Measurements from ENCODE around the gene ERI3.

Gene ERI3

GRCh38 chr1:44366371-44366975 lies 11.4 kb upstream of the ERI3 start:
- no peak overlapping the region for H3K4me3 ChIP-seq (ENCODE audit: low read length)
- H3K9ac ChIP-seq (ENCODE audit: low read length) = no peak overlapping the region
- peaks cover 3% of the 10 kb centered on the region for H3K27me3 ChIP-seq (ENCODE audit: control insufficient read depth, insufficient read depth, low read length)
- H3K36me3 ChIP-seq (ENCODE audit: control insufficient read depth, insufficient read depth, low read length) = no peaks in the 10 kb centered on the region
- H3K9me3 ChIP-seq (ENCODE audit: control insufficient read depth, low read length) = no peaks in the 10 kb centered on the region
- no peaks in the 10 kb centered on the region for H3K4me1 ChIP-seq (ENCODE audit: control insufficient read depth, insufficient read depth, low read length)

DNA sequence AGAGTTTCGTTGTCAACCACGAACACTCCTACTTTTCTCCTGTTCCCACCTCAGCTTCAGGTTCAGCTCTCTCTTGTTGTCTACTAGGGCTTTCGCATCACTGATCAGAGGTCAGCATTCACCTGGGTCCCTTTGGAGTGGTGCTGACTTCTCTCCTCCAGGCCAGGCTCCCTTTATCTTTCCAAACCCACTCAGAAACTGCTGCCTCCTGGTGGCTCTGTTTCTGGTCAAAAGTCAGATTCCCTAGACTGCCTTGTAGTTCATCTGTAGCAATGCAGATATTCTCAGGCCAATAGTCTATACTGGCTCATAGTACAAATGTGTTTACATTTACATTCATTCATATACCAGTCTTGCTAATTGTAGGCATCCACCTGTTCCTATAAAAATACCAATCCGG lies 6.4 kb upstream of the ERI3 start:
- Histone ChIP-seq H3K4me3 (ENCODE audit: low read length) (no peak overlapping the region), H3K9me3 (ENCODE audit: control insufficient read depth, low read length) (no peaks in the 10 kb centered on the region), H3K4me1 (ENCODE audit: control insufficient read depth, insufficient read depth, low read length) (no peaks in the 10 kb centered on the region), H3K36me3 (ENCODE audit: control insufficient read depth, insufficient read depth, low read length) (no peaks in the 10 kb centered on the region), H3K27me3 (ENCODE audit: control insufficient read depth, insufficient read depth, low read length) (peaks cover 3% of the 10 kb centered on the region), H3K9ac (ENCODE audit: low read length) (no peak overlapping the region)

DNA sequence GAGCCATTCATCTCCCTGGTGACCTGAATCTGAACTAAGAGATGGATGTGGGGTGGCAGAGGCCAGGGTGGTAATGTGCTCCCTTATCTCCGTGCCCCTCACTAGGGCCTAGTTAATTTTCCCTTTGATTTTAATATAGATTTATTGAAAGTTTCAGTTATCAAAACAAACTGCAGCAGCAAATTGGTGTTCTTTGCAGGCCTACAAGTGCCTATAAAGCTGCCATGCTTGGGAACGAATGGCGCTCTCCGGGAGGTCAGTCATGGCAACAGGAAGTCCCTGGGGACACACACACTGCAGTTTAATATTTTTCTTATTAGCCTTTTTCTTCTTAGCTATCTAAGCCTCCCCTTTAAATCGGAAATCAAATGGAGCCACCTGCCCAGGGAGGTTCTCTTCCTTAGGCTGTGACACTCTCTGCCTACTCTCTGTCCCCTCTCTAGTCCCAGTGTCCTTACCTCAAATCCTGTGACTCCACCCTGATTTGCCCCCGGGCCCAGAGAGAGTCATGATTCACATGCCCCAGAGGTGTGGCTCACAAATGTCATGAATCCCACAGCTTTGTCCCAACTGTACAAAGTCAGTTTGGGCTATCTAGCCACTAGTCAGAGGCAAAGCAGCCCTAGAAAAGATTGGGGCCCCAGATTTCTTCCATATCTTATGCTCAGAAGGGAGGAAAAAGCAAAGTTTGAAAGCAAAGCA lies 4.3 kb upstream of the ERI3 start:
- Histone ChIP-seq H3K4me3 (ENCODE audit: low read length) (no peak overlapping the region), H3K36me3 (ENCODE audit: control insufficient read depth, insufficient read depth, low read length) (no peaks in the 10 kb centered on the region), H3K9me3 (ENCODE audit: control insufficient read depth, low read length) (no peaks in the 10 kb centered on the region), H3K9ac (ENCODE audit: low read length) (no peak overlapping the region), H3K4me1 (ENCODE audit: control insufficient read depth, insufficient read depth, low read length) (peaks cover 9% of the 10 kb centered on the region), H3K27me3 (ENCODE audit: control insufficient read depth, insufficient read depth, low read length) (peaks cover 3% of the 10 kb centered on the region)

- H3K9me3 ChIP-seq (ENCODE audit: control insufficient read depth, low read length) = no peaks in the 10 kb centered on the region
- H3K4me3 ChIP-seq (ENCODE audit: low read length) = no peak overlapping the region
- H3K27me3 ChIP-seq (ENCODE audit: control insufficient read depth, insufficient read depth, low read length) = no peaks in the 10 kb centered on the region
- no peaks in the 10 kb centered on the region for H3K36me3 ChIP-seq (ENCODE audit: control insufficient read depth, insufficient read depth, low read length)
- H3K9ac ChIP-seq (ENCODE audit: low read length) = no peak overlapping the region
- peaks cover 23% of the 10 kb centered on the region for H3K4me1 ChIP-seq (ENCODE audit: control insufficient read depth, insufficient read depth, low read length)
These were observed 2.7 kb upstream of the ERI3 start for GRCh38 chr1:44357710-44358109.

- Histone ChIP-seq H3K27me3 (ENCODE audit: control insufficient read depth, insufficient read depth, low read length) (no peaks in the 10 kb centered on the region), H3K36me3 (ENCODE audit: control insufficient read depth, insufficient read depth, low read length) (no peaks in the 10 kb centered on the region), H3K9ac (ENCODE audit: low read length) (no peak overlapping the region), H3K9me3 (ENCODE audit: control insufficient read depth, low read length) (no peaks in the 10 kb centered on the region), H3K4me1 (ENCODE audit: control insufficient read depth, insufficient read depth, low read length) (peaks cover 23% of the 10 kb centered on the region), H3K4me3 (ENCODE audit: low read length) (peak overlapping the region; percentile 45)
These were observed 687 bp upstream of the ERI3 start for GRCh38 chr1:44355582-44356305.

DNA sequence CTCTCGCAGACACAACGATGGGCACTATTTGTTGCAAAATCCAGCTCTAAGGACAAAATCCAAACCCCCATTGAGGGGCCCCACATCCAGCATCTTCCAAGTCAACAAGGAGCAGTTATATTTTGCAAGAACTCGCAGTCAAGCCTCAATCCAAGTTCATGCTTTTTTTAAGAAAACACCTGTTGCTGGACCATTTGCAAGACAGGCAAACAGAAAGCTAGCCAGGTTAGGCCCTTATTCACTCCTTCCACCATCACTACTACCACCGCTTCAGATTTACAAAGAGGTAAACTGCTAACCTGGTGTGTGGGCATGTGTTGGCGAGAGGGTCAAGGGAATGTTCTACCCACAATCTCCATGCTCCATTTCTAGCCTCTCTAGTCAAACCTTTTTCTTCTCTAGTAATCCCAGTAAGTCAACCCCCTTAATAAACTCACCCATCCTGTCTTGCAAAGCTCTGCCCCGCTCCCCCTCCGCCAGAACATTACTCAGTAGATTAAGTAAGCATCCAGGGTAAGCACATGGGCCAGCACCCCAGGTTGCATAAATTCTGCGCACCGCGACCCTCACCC lies 703 bp downstream of the ERI3 start:
- Histone ChIP-seq H3K27me3 (ENCODE audit: control insufficient read depth, insufficient read depth, low read length) (no peaks in the 10 kb centered on the region), H3K36me3 (ENCODE audit: control insufficient read depth, insufficient read depth, low read length) (no peaks in the 10 kb centered on the region), H3K9ac (ENCODE audit: low read length) (peak overlapping the region; percentile 78), H3K9me3 (ENCODE audit: control insufficient read depth, low read length) (no peaks in the 10 kb centered on the region), H3K4me3 (ENCODE audit: low read length) (peak overlapping the region; percentile 32), H3K4me1 (ENCODE audit: control insufficient read depth, insufficient read depth, low read length) (peaks cover 23% of the 10 kb centered on the region)

- H3K9ac ChIP-seq (ENCODE audit: low read length) = no peak overlapping the region
- no peaks in the 10 kb centered on the region for H3K9me3 ChIP-seq (ENCODE audit: control insufficient read depth, low read length)
- H3K4me3 ChIP-seq (ENCODE audit: low read length) = no peak overlapping the region
- no peaks in the 10 kb centered on the region for H3K27me3 ChIP-seq (ENCODE audit: control insufficient read depth, insufficient read depth, low read length)
- peaks cover 23% of the 10 kb centered on the region for H3K4me1 ChIP-seq (ENCODE audit: control insufficient read depth, insufficient read depth, low read length)
- no peaks in the 10 kb centered on the region for H3K36me3 ChIP-seq (ENCODE audit: control insufficient read depth, insufficient read depth, low read length)
These were observed 1.5 kb downstream of the ERI3 start for GRCh38 chr1:44353604-44354003.

DNA sequence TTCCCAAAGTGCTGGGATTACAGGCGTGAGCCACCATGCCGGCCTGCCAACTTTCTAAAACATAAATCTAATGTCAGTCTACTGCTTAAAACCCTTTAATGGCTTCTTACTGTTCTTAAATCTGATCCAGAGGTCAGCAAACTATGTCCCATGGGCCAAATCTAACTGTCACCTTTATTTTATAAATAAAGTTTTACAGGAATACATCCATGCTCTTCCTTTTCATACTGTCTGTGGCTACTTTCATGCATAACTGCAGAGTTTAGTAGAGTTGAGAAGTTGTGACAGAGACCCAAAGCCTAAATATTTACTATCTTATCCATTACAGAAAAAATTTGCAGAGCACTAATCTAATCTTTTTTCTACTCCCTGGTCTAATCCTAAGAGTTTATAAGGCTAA lies 3.8 kb downstream of the ERI3 start:
- Histone ChIP-seq H3K4me1 (ENCODE audit: control insufficient read depth, insufficient read depth, low read length) (peaks cover 23% of the 10 kb centered on the region), H3K9ac (ENCODE audit: low read length) (no peak overlapping the region), H3K27me3 (ENCODE audit: control insufficient read depth, insufficient read depth, low read length) (no peaks in the 10 kb centered on the region), H3K36me3 (ENCODE audit: control insufficient read depth, insufficient read depth, low read length) (no peaks in the 10 kb centered on the region), H3K4me3 (ENCODE audit: low read length) (no peak overlapping the region), H3K9me3 (ENCODE audit: control insufficient read depth, low read length) (no peaks in the 10 kb centered on the region)

GRCh38 chr1:44348061-44348485 lies 7.0 kb downstream of the ERI3 start:
- Histone ChIP-seq H3K4me1 (ENCODE audit: control insufficient read depth, insufficient read depth, low read length) (peaks cover under 1% of the 10 kb centered on the region), H3K27me3 (ENCODE audit: control insufficient read depth, insufficient read depth, low read length) (no peaks in the 10 kb centered on the region), H3K4me3 (ENCODE audit: low read length) (no peak overlapping the region), H3K36me3 (ENCODE audit: control insufficient read depth, insufficient read depth, low read length) (no peaks in the 10 kb centered on the region), H3K9ac (ENCODE audit: low read length) (no peak overlapping the region), H3K9me3 (ENCODE audit: control insufficient read depth, low read length) (no peaks in the 10 kb centered on the region)

- Histone ChIP-seq H3K36me3 (ENCODE audit: control insufficient read depth, insufficient read depth, low read length) (no peaks in the 10 kb centered on the region), H3K4me3 (ENCODE audit: low read length) (no peak overlapping the region), H3K9me3 (ENCODE audit: control insufficient read depth, low read length) (no peaks in the 10 kb centered on the region), H3K27me3 (ENCODE audit: control insufficient read depth, insufficient read depth, low read length) (no peaks in the 10 kb centered on the region), H3K9ac (ENCODE audit: low read length) (no peak overlapping the region), H3K4me1 (ENCODE audit: control insufficient read depth, insufficient read depth, low read length) (no peaks in the 10 kb centered on the region)
These were observed 7.8 kb downstream of the ERI3 start for GRCh38 chr1:44347280-44347679.

- Histone ChIP-seq H3K4me3 (ENCODE audit: low read length) (no peak overlapping the region), H3K9me3 (ENCODE audit: control insufficient read depth, low read length) (no peaks in the 10 kb centered on the region), H3K36me3 (ENCODE audit: control insufficient read depth, insufficient read depth, low read length) (no peaks in the 10 kb centered on the region), H3K4me1 (ENCODE audit: control insufficient read depth, insufficient read depth, low read length) (no peaks in the 10 kb centered on the region), H3K9ac (ENCODE audit: low read length) (no peak overlapping the region), H3K27me3 (ENCODE audit: control insufficient read depth, insufficient read depth, low read length) (no peaks in the 10 kb centered on the region)
These were observed 8.2 kb downstream of the ERI3 start for GRCh38 chr1:44346878-44347277.

GRCh38 chr1:44346184-44346583 lies 8.9 kb downstream of the ERI3 start:
- H3K4me1 ChIP-seq (ENCODE audit: control insufficient read depth, insufficient read depth, low read length) = no peaks in the 10 kb centered on the region
- no peaks in the 10 kb centered on the region for H3K9me3 ChIP-seq (ENCODE audit: control insufficient read depth, low read length)
- H3K9ac ChIP-seq (ENCODE audit: low read length) = no peak overlapping the region
- no peaks in the 10 kb centered on the region for H3K36me3 ChIP-seq (ENCODE audit: control insufficient read depth, insufficient read depth, low read length)
- no peak overlapping the region for H3K4me3 ChIP-seq (ENCODE audit: low read length)
- no peaks in the 10 kb centered on the region for H3K27me3 ChIP-seq (ENCODE audit: control insufficient read depth, insufficient read depth, low read length)
